Adrenal gland (tissue), 12 donors: ENCODE results near the gene CDH12. TPM values are rescaled to one million over a fixed set of nuclear protein-coding genes. Genes with fewer than 3 reads are reported as not detected.
"Not testable (repeated sequence)": the region's sequence is repeated elsewhere in the genome, so short reads cannot be mapped to it uniquely, and the experiment has no call there.

Source experiments
- DNase-seq, 7 donors: peaks; one replicate each; pipeline ENCODE4 v3.0.0-alpha.2; 2019 to 2020
- H3K27ac ChIP-seq, 5 donors: fragments of 200-600 bp; sonication (generic) in 4 of 5; 1 replicate in 3 of 5; 2 replicates in 2 of 5; pipeline versions ENCODE4 v1.5.1 to v1.8.0; 2016 to 2020; ENCODE audit warnings: mild to moderate bottlenecking in 1 of 5
- H3K27me3 ChIP-seq: fragments of 200-600 bp; 2 replicates; pipeline ENCODE4 v1.8.0; 2021
- H3K36me3 ChIP-seq, 2 donors: fragments of 200-600 bp; replicated peaks in 1 of 2; 1 replicate in 1 of 2; 2 replicates in 1 of 2; pipeline versions ENCODE4 v1.5.1 to v1.8.0; 2018 to 2022
- H3K4me1 ChIP-seq, 2 donors: fragments of 200-600 bp; replicated peaks in 1 of 2; 1 replicate in 1 of 2; 2 replicates in 1 of 2; pipeline versions ENCODE4 v1.5.1 to v1.8.0; 2018 to 2021
- H3K4me3 ChIP-seq, 4 donors: fragments of 200-600 bp; sonication (generic) in 3 of 4; one replicate each; pipeline ENCODE4 v1.5.1; 2016 to 2018
- H3K9me3 ChIP-seq, 3 donors: fragments of 200-600 bp; sonication (generic) in 1 of 3; replicated peaks in 1 of 3; 1 replicate in 2 of 3; 2 replicates in 1 of 3; pipeline versions ENCODE4 v1.5.1 to v1.8.0; 2016 to 2021
- CTCF ChIP-seq, 6 experiments: fragments of 450-650 bp in 4 of 6; fragments of 200-600 bp in 2 of 6; sonication (generic) in 1 of 6; IDR thresholded peaks; 1 replicate in 5 of 6; 2 replicates in 1 of 6; pipeline versions ENCODE4 v1.5.1 to v1.8.0; 2016 to 2021; ENCODE audit warnings: antibody characterized with exemption in 6 of 6, mild to moderate bottlenecking in 2 of 6, moderate library complexity in 1 of 6
- POLR2A ChIP-seq, 2 donors: fragments of 450-650 bp; IDR thresholded peaks; one replicate each; pipeline ENCODE4 v1.6.1; 2017; ENCODE audit warnings: antibody characterized with exemption in 2 of 2, mild to moderate bottlenecking in 2 of 2, moderate library complexity in 1 of 2
- WGBS, 4 donors: extraction: QIAGEN DNeasy Blood & Tissue Kit in 2 of 4; methylation state at CpG; one replicate each; pipeline versions ENCODE4 v1.1.5 to v1.1.7; 2013 to 2017; 5-methylcytosine and 5-hydroxymethylcytosine counted together
- intact Hi-C, 2 donors: fragments of 100-400 bp; cut with DNase I; formaldehyde crosslinking; loops; one replicate each; pipeline versions ENCODE4 v1.14.1 to v1.15.0; 2022 to 2023
- polyA plus RNA-seq, 3 donors: library from polyadenylated mRNA; stranded (reverse); fragments of 200-250 nt in 2 of 3; fragments of 350-450 nt in 1 of 3; fragmentation: Illumina TruSeq in 1 of 3; extraction: RNeasy Lipid Tissue Mini Kit (QIAGEN cat#74804) in 1 of 3; gene quantifications; one replicate each; pipeline ENCODE4 v1.2.3, GENCODE V29; 2013 to 2014
- total RNA-seq, 9 donors: library from RNA; depleted of rRNA in 4 of 9; stranded (reverse); fragments of >200 nt in 4 of 9; fragments of 120-200 nt in 1 of 9; fragmentation: NEBNext Ultra II Directional in 1 of 9; extraction: Animal tissue kit (Norgen Biotek cat#: 25700) in 1 of 9; gene quantifications; one replicate each; pipeline versions ENCODE4 v1.1.0 to v1.2.4, GENCODE V29; 2013 to 2023
- donor health status: healthy with polysubstance abuse.
- donor health status: Bipolar disorder and iron deficiency.
- donor health status: DM: yes; HTN: yes; CAD: no.
- donor health status: DM: no; HTN: no; CAD: no.
- donor health status: DM: no; HTN: no; CAD: no.
- donor health status: DM: yes; HTN: yes; CAD: no.

The CDH12 gene
- total and polyA plus RNA-seq, 12 donors: 0.80 to 16.5 (median 7.8) TPM

DNA sequence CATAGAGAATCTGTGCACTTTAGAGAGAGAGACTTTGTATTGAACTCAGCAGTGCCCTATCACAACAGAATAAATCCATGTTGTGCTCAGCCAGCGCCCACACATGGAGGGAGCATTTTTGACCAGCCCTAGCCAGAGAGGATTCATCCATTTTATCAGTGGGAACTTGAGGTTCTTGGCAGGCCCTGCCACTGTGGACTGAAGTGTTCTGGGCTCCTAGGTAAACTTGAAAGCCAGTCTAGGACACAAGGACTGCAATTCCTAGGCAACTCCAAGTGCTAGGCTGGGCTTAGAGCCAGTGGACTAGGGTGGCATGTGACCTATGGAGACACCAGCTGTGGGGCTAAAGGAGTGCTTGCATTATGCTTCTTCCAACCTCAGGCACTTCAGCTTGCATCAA lies 523.5 kb downstream of the CDH12 start:
- Histone ChIP-seq H3K27ac (no peak overlapping the region), H3K4me3 (no peak overlapping the region), H3K4me1 (no peaks in the 10 kb centered on the region), H3K36me3 (no peaks in the 10 kb centered on the region), H3K27me3 (no peaks in the 10 kb centered on the region), H3K9me3 (peaks cover 0 to 3% (median 0%) of the 10 kb centered on the region in 3 donors)
- TF ChIP-seq POLR2A (IDR thresholded peaks at IDR 0.05) (no peak), CTCF (IDR thresholded peaks at IDR 0.05) (no peak)
- DNase-seq: no peak
- intact Hi-C loops: no loop called here
- WGBS, 4 donors: 53 to 86% (median 64%) methylated on average over 1 of the region's 1 CpG

DNA sequence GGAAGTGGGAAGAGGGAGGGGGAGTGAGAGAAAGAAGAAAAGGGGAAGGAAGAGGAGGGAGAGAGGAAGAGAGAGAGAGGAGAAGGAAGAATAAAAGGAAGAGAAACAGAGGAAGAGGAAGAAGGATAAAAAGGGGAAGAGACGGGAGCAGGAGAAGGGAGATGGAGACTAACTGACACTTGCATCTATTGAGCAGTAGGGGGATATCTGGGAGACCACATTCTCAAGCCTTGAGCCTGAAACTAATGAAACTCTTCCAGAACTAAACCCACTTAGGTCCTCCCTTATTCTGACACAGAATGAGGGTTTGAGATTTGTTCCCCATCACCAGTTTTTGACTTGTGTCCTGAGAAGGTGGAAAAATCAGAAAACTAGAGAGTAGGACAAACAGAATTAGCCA lies 533.3 kb downstream of the CDH12 start:
- TF ChIP-seq POLR2A (IDR thresholded peaks at IDR 0.05) (no peak), CTCF (IDR thresholded peaks at IDR 0.05) (no peak)
- Histone ChIP-seq H3K27ac (no peak overlapping the region), H3K9me3 (no peaks in the 10 kb centered on the region), H3K4me3 (no peak overlapping the region), H3K27me3 (no peaks in the 10 kb centered on the region), H3K4me1 (no peaks in the 10 kb centered on the region), H3K36me3 (no peaks in the 10 kb centered on the region)
- WGBS, 4 donors: 22 to 53% (median 44%) methylated on average over 1 of the region's 1 CpG
- intact Hi-C loops: no loop called here
- no peak for DNase-seq

DNA sequence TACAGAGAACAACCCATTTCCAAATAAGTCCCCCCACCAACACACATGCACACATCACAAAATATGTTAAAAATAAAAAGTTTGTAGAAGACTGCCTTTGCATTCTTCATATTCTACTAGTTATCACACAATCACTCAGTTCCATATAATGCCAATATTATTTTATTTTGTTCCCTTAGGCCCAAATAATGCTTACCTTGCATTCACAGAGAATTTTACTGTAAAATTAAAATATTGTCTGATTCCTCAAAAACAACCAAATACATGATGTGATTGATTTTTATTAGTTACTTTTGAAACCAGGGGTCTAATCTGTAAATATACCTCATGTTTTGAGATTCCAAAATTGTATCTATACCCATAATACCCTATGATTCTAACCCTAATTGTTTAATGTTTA lies 536.9 kb downstream of the CDH12 start:
- DNase-seq: no peak
- Histone ChIP-seq H3K4me3 (no peak overlapping the region), H3K36me3 (no peaks in the 10 kb centered on the region), H3K27ac (no peak overlapping the region), H3K9me3 (no peaks in the 10 kb centered on the region), H3K27me3 (no peaks in the 10 kb centered on the region), H3K4me1 (no peaks in the 10 kb centered on the region)
- intact Hi-C loops: no loop called here
- no peak for TF ChIP-seq POLR2A (IDR thresholded peaks at IDR 0.05)
- no peak for TF ChIP-seq CTCF (IDR thresholded peaks at IDR 0.05)

DNA sequence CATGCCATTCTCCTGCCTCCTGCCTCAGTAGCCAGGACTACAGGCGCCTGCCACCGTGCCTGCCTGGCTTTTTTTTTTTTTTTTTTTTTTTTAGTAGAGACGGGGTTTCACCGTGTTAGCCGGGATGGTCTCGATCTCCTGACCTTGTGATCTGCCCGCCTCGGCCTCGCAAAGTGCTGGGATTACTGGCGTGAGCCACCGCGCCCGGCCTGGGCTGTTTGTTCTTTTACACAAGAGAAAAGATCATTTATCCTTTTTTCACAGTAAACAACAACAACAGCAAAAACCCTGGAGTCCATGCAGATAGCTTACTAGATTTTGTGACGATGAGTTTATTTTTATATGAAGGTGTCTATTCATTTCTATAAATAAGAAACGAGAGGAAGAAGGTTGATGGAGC lies 538.1 kb downstream of the CDH12 start:
- 81 to 91% (median 88%) methylated on average over 8 to 15 of the region's 15 CpGs for WGBS, 4 donors
- H3K27ac ChIP-seq, DNase-seq, H3K4me3 ChIP-seq, H3K9me3 ChIP-seq, H3K36me3 ChIP-seq, H3K27me3 ChIP-seq, H3K4me1 ChIP-seq, intact Hi-C loops: not testable (repeated sequence)

- DNase-seq: no peak
- Histone ChIP-seq H3K36me3 (no peaks in the 10 kb centered on the region), H3K27me3 (no peaks in the 10 kb centered on the region), H3K4me1 (no peaks in the 10 kb centered on the region), H3K4me3 (no peak overlapping the region), H3K9me3 (no peaks in the 10 kb centered on the region), H3K27ac (no peak overlapping the region)
- no peak for TF ChIP-seq POLR2A (IDR thresholded peaks at IDR 0.05)
- TF ChIP-seq CTCF (IDR thresholded peaks at IDR 0.05): no peak
- 72 to 86% (median 82%) methylated on average over 6 of the region's 6 CpGs for WGBS, 4 donors
- intact Hi-C loops: no loop called here
Measured at GRCh38 chr5:22314548-22314947, 538.6 kb downstream of the CDH12 start.
